Measurements from ENCODE around the gene FAAP100.

Gene FAAP100

GRCh38 chr17:81523402-81524038, 28.6 kb downstream of the FAAP100 start:
- DNase-seq (ENCODE audit: low spot score) = no peak
- TF ChIP-seq, protein P1, sequence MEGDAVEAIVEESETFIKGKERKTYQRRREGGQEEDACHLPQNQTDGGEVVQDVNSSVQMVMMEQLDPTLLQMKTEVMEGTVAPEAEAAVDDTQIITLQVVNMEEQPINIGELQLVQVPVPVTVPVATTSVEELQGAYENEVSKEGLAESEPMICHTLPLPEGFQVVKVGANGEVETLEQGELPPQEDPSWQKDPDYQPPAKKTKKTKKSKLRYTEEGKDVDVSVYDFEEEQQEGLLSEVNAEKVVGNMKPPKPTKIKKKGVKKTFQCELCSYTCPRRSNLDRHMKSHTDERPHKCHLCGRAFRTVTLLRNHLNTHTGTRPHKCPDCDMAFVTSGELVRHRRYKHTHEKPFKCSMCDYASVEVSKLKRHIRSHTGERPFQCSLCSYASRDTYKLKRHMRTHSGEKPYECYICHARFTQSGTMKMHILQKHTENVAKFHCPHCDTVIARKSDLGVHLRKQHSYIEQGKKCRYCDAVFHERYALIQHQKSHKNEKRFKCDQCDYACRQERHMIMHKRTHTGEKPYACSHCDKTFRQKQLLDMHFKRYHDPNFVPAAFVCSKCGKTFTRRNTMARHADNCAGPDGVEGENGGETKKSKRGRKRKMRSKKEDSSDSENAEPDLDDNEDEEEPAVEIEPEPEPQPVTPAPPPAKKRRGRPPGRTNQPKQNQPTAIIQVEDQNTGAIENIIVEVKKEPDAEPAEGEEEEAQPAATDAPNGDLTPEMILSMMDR (IDR thresholded peaks at IDR 0.05; ENCODE audit: extremely low read depth, missing control alignments) = no peak

GRCh38 chr17:81522491-81523401, 29.4 kb downstream of the FAAP100 start:
- TF ChIP-seq, protein P1 (IDR thresholded peaks at IDR 0.05; ENCODE audit: extremely low read depth, missing control alignments) = no peak
- DNase-seq (ENCODE audit: low spot score) = no peak

- DNase-seq (ENCODE audit: low spot score) = no peak
- TF ChIP-seq, protein P1 (IDR thresholded peaks at IDR 0.05; ENCODE audit: extremely low read depth, missing control alignments) = no peak
These were observed 31.9 kb downstream of the FAAP100 start for GRCh38 chr17:81520021-81520901.

DNA sequence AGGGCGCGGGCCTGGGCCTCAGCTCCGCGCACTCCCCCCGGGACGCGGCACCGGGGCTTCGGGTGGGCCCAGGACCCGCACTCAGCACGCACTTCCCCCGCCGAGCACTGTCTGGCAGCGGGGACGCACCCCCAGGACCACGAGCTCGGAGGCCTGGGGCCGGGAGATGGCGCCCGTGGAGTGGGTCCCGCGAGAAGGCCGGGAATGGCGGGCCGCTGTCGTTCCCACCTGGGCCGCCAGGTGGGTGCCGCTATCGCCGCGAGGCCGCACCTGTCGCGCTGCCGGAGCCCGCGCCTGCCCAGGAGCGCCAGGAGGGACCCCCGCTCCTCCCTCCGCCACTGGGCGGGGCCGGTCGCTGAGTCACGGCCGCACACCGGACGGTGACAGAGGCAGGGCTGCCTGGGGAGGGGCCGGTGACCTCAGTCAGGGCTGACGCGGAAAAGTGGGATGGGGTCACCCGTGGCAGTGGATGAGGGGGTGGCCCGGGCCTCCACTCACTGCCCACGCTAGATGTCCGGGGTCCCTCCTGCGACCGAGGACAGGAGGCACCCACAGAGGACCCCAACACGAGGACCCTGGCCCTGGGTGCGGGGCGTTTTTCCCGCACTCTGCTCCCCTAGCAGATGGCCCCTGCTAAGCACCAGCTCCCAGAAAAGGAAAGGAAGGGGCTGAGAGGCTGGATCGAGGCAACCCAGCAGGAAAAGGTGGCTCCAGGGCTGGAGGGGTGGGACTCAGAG, 32.7 kb downstream of the FAAP100 start:
- DNase-seq (ENCODE audit: low spot score) = peak; percentile 85
- TF ChIP-seq, protein P1 (IDR thresholded peaks at IDR 0.05; ENCODE audit: extremely low read depth, missing control alignments) = peak; percentile 36

- TF ChIP-seq, protein P1 (IDR thresholded peaks at IDR 0.05; ENCODE audit: extremely low read depth, missing control alignments) = no peak
- peak; percentile 77 for DNase-seq (ENCODE audit: low spot score)
These were observed 33.3 kb downstream of the FAAP100 start for GRCh38 chr17:81518785-81519283.

DNA sequence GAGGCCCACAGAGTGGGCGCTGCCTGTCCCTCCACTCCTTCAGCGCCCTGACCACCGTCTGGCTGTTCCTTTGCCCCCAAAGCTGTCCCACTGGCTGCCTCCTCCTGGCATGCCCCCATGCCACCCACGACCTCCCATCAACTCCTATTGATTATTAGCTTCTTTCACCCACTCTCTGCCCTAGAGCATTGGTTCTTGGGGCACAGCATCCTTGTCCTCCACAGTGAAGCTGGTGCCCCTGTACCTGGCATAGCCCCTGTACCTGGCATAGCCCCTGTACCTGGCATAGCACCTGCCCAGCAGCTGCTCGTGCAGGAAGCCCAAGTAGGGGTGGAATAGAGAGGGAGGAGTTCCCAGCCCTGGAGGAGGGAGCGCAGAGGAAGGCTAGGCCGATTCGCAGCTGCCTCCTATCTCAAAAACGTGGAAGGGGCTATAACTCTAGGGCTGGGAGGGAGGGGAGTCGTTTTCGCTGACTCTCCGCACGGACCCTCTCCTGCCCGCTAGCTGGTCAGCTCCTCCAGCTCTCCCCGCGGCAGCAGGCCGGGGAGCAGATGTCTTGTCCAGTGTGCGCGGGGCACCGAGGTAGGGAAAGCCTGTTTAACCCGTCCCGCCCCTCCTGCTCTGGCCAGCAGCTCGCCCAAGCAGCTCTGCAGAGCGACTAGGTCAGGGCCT, 33.9 kb downstream of the FAAP100 start:
- no peak for DNase-seq (ENCODE audit: low spot score)
- TF ChIP-seq, protein P1 (IDR thresholded peaks at IDR 0.05; ENCODE audit: extremely low read depth, missing control alignments) = no peak

Measured in GM20000 (cell line).